Tibial nerve (tissue), 4 donors: Measurements from ENCODE around the gene RUFY4.

ENCODE experiments used
- CTCF ChIP-seq, 5 experiments: fragments of 200-600 bp in 3 of 5; fragments of 450-650 bp in 2 of 5; sonication (generic) in 3 of 5; IDR thresholded peaks; one replicate each; pipeline ENCODE4 v1.5.1; 2016 to 2019; ENCODE audit warnings: antibody characterized with exemption in 5 of 5, mild to moderate bottlenecking in 3 of 5, moderate library complexity in 2 of 5
- EP300 ChIP-seq, 2 donors: sonication (generic); formaldehyde crosslinking; IDR thresholded peaks; one replicate each; pipeline ENCODE4 v1.6.1; 2017; ENCODE audit warnings: antibody characterized with exemption in 2 of 2, mild to moderate bottlenecking in 1 of 2
- POLR2A ChIP-seq, 2 donors: fragments of 450-650 bp; IDR thresholded peaks; one replicate each; pipeline ENCODE4 v1.6.1; 2017; ENCODE audit warnings: antibody characterized with exemption in 2 of 2, mild to moderate bottlenecking in 2 of 2, moderate library complexity in 2 of 2

DNA sequence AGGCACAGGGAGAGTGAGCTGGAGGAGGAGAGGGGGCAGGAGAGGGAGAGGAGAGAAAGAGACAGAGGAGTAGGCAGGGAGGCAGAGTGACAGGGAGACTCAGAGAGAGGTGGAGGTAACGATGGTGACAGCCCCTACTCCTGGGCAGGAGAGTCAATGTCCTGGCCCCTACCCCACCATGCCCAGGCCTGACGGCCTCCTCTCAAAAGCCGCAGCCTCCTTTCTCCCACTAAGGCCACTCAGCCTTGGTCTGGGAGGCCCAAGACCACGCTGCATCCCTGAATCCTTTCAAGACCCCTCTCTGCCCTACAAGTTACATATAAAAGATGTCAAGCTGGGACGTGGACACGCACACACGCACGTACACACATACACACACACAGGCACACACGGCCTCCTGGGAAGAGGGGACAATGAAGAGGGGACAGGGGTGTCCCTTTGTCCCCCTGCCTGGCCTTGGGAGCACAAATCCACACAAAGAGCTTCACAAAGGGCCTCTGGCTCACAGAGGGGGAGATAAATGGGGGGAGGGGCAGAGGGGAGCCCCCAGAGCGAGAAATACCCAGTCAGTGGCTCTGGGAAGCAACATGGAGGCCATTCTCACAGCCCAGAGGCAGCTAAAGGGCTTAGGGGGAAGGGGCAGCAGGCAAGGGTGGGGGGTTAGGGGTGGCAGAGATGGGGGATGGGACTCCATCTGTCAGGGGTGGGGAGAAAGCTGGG, 46.8 kb upstream of the RUFY4 start:
- TF ChIP-seq CTCF (IDR thresholded peaks at IDR 0.05) (no peak), POLR2A (IDR thresholded peaks at IDR 0.05) (no peak), EP300 (IDR thresholded peaks at IDR 0.05) (no peak)
